HG03196 (cell line): ENCODE measurements around the gene CMTR1.
"Not testable (repeated sequence)": the region's sequence is repeated elsewhere in the genome, so short reads cannot be mapped to it uniquely, and the experiment has no call there.

Experiments
- ATAC-seq: cut with Tn5 transposase; IDR thresholded peaks from one replicate; pipeline ENCODE4 v1.9.1; 2021; ENCODE audit not compliant: unreplicated experiment

Gene CMTR1, protein sequence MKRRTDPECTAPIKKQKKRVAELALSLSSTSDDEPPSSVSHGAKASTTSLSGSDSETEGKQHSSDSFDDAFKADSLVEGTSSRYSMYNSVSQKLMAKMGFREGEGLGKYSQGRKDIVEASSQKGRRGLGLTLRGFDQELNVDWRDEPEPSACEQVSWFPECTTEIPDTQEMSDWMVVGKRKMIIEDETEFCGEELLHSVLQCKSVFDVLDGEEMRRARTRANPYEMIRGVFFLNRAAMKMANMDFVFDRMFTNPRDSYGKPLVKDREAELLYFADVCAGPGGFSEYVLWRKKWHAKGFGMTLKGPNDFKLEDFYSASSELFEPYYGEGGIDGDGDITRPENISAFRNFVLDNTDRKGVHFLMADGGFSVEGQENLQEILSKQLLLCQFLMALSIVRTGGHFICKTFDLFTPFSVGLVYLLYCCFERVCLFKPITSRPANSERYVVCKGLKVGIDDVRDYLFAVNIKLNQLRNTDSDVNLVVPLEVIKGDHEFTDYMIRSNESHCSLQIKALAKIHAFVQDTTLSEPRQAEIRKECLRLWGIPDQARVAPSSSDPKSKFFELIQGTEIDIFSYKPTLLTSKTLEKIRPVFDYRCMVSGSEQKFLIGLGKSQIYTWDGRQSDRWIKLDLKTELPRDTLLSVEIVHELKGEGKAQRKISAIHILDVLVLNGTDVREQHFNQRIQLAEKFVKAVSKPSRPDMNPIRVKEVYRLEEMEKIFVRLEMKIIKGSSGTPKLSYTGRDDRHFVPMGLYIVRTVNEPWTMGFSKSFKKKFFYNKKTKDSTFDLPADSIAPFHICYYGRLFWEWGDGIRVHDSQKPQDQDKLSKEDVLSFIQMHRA

DNA sequence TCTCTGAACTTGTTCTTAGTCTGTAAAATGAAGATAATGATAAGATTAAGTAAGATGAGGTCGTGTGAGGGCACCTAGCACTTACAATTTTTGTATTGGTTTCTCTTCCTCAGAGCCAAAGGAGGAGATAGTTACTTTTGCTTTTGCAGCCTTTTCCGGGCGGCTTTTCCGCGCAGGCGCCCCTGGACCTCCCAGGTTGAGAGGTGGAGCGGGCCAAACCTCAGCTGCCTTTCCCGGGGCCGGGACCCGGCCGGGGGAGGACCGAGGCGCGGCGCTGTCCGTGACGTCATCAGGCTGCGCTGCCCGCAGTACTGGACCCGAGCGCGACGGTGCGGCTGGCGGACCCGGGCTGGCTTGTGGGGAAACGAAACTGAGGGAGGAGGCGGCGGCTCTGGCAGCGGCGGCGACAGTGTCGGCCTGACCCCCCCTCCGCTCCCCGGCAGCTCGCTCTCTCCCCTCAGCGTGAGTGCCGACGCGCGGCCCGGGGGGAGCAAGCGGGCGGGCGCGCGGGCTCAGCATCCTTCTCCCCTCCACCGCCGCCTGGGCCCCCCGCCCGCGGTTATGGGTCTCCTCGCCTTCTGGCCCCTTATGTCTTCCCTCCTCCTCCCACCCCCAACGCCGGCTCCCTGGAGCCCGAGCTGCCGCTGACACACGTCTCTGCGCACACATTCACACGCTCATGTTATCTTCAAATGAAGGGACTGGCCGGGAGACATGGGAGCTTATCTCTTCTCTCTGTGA is at the start of gene CMTR1:
TSS of gene CMTR1 (plus strand) at position 306 of the 741 bp plus-strand sequence. CDS start 2,409 bp downstream, outside the sequence.
- peak; percentile 83 for ATAC-seq

DNA sequence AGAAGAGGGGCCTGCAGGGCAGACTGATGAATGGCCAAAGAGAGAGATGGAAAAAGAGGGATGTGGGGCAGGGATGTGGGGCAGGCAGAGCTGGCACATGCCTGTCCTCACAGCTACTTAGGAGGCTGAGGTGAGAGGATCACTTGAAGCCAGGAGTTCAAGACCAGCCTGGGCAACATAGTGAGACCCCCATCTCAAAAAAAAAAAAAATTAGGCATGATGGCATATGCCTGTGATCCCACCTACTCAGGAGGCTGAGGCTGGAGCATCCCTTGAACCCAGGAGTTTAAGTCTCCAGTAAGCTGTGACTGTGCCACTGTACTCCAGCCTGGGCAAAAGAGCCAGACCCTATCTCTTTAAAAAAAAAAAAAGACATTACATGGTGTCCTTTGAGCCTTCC is 44.4 kb upstream of the CMTR1 start:
- no peak for ATAC-seq

DNA sequence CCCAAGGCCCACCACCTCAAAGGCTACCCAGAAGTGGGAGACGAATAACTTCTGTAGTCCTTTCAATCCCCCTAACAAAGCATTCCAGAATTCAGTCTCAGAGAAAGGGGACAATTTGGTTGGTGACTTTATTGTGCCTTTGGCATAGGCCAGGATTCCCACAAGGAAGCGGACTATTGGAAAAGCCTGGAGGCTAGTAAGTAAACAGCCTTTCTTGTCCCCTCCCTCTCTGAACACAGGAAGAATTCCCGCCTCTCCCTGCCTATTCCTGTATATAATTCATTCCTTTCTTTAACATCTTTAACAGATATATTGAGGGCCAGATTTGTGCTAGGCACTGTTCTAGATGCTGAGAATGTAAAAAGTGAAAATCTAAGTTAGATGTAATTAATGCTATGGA is 43.2 kb upstream of the CMTR1 start:
- no peak for ATAC-seq

- no peak for ATAC-seq
Measured at GRCh38 chr6:37391120-37391519, 41.9 kb upstream of the CMTR1 start.

DNA sequence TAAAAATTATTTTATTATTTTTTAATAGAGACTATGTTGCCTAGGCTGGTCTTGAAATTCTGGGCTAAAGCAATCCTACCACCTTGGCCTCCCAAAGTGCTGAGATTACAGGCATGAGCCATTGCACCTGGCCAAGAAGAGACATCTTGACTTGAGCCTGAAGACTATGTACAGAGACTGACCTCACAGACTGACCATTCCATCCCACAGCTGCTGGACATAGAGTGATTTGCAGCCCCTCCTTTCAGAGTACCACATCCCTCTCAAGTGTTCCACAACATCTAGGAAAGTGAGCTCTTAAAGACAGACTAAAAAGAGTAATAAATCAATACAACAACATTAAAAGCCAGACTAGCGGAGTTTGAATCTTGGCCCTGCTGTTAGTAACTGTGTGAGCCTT is 40.2 kb upstream of the CMTR1 start:
- no peak for ATAC-seq

DNA sequence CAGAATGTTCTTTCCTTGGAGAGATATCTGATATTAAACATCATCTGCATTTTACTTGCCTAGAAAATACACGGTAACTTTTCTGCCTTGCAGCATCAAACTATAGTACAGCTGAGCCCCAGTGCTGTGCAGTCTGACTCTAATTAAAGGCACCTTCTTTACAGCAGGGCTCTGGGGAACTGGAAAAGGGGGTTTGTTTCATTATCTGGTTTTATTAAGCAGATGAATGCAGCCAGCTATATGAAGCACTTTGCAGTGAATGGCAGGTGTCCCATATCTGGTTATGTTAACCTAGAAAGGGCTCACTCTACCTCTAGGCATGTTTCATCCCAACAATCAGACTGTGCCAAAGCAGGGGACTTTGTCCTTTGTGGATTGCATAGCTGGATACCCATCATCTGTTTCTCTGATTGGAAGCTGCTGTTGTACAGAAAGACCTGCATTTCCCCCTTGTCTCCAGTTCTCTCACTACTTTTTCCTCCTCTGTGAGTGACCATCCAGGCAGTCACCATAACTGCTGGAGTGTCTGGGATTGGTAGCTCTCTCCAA is 39.6 kb upstream of the CMTR1 start:
- ATAC-seq = no peak

- ATAC-seq = no peak
Measured at GRCh38 chr6:37396571-37397180, 36.3 kb upstream of the CMTR1 start.

- no peak for ATAC-seq
Measured at GRCh38 chr6:37399131-37399530, 33.9 kb upstream of the CMTR1 start.

GRCh38 chr6:37399795-37400490 is 33.1 kb upstream of the CMTR1 start:
- ATAC-seq = no peak

DNA sequence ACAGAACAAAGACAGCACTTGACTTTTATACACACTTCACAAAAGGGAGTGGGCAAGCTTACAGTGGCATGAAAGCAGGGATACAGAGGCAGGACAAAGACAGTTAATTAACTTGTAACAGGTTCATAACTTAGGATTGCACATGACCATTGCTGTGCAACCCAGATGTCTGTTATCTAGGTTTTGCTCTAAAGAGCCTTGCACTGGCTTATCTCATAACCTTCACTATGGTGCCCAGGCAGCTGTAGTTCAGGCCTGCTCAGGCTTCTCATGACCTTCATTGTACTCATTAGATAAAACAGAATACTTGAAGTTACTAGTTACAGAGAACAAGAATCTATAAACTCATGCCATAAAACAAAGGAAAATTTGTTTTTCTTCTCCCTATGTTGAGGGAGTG is 31.4 kb upstream of the CMTR1 start:
- not testable (repeated sequence) for ATAC-seq

DNA sequence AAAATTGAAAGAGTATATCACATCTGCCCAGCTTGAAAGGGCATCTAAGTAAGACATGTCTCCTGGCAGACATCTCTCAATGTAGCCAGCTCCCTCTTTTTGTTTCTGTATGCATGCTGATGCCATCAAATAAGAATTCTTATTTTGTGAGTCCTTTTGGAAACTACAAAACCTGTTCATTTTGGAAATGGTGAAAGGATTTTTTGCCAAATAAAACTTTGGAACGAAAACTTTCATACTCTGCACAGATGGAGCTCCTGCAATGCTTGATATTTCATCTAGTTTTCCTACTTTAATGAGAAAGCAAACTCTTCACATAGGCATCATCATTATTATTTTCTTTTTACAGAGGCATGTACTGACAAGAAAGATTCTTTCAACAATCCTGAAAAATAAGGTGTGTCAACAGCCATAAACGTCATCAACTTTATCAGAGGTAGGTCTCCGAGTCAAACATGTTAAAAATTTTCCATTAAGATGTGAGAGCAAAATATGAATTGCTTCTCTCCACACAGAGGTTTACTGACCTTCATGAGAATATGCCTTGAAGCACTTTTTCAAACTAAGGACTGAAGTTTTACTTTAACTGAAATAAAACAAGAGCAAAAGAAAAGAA is 26.2 kb upstream of the CMTR1 start:
- ATAC-seq = no peak

DNA sequence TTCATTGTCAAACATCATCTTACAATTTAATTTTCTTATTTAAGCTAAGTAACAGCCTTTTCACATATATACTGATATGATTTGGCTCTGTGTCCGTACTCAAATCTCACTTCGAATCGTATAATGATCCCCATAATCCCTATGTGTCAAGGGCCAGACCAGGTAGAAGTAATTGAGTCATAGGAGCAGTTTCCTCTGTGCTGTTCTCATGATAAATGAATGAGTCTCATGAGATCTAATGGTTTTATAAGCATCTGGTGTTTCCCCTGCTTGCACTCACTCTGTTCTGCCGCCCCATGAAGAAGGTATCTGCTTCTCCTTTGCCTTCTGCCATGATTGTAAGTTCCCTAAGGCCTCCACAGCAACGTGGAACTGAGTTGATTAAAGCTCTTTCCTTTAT is 25.1 kb upstream of the CMTR1 start:
- no peak for ATAC-seq

GRCh38 chr6:37409501-37409900 is 23.5 kb upstream of the CMTR1 start:
- no peak for ATAC-seq

GRCh38 chr6:37417393-37417792 is 15.6 kb upstream of the CMTR1 start:
- ATAC-seq = no peak

DNA sequence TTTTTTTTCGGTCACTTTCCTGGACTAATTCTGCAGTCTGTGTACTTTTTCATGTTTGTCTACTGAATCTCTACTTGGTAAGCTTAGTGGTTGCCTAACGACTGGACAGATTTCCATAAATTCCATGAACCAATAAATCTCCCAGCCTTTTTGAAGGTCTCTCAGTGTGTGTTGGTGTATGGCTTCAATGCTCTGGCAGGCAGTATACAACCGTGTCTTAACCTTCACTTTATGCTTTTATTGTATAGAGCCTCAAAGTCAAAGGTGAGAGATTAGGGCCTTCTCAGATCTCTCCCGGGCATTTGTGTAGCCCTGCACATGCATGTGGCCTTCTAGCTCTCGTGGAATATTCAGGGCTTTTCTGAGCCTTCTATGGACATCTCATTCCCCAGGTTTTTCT is 14.3 kb upstream of the CMTR1 start:
- no peak for ATAC-seq

GRCh38 chr6:37426058-37426944 is 6.7 kb upstream of the CMTR1 start:
- no peak for ATAC-seq

GRCh38 chr6:37426945-37427510 is 6.0 kb upstream of the CMTR1 start:
- ATAC-seq = no peak

GRCh38 chr6:37429352-37429750 is 3.7 kb upstream of the CMTR1 start:
- ATAC-seq = no peak

DNA sequence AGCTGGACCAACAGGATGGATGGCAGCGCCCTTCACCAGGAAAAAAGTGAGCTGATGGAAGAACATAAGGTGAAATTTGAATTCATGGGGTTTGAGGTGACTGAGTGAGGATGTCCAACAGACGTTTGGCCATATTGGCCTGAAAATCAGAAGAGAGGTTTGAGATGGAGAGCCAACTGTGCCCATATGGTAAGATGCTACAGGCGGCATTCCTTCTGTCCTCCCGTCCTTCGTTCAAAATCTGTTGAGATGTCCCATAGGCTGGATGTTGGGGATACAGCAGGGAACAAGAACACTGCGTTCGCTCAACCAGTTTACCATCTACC is 468 bp upstream of the CMTR1 start:
- ATAC-seq = no peak
